Endodermal cell (in vitro differentiated cells): ENCODE data around the gene HEMGN. TPM values are rescaled to one million over a fixed set of nuclear protein-coding genes. Genes with fewer than 3 reads are reported as not detected.

Source experiments
- DNase-seq: peaks from one replicate; pipeline ENCODE4 v3.0.0-alpha.2; 2017
- H3K27ac ChIP-seq: 2 replicates; pipeline ENCODE4 v1.5.1; 2013; ENCODE audit warnings: mild to moderate bottlenecking, low read depth, low read length, moderate library complexity
- H3K27me3 ChIP-seq: 2 replicates; pipeline ENCODE4 v1.6.1; 2013; ENCODE audit warnings: mild to moderate bottlenecking, low read length, moderate library complexity; ENCODE audit not compliant: insufficient read depth, control insufficient read depth, poor library complexity, severe bottlenecking
- H3K36me3 ChIP-seq: 2 replicates; pipeline ENCODE4 v1.7.0; 2013; ENCODE audit warnings: mild to moderate bottlenecking, low read length, moderate library complexity; ENCODE audit not compliant: control insufficient read depth, insufficient read depth
- H3K4me1 ChIP-seq: one replicate; pipeline ENCODE4 v1.7.0; 2013; ENCODE audit warnings: low read length; ENCODE audit not compliant: control insufficient read depth, insufficient read depth
- H3K4me3 ChIP-seq: 2 replicates; pipeline ENCODE4 v1.5.1; 2013; ENCODE audit warnings: mild to moderate bottlenecking, low read length, moderate library complexity
- H3K9ac ChIP-seq: 2 replicates; pipeline ENCODE4 v1.6.1; 2013; ENCODE audit warnings: mild to moderate bottlenecking, low read length, moderate library complexity; ENCODE audit not compliant: poor library complexity, severe bottlenecking; ENCODE audit errors: extremely low read depth
- H3K9me3 ChIP-seq: 2 replicates; pipeline ENCODE4 v1.6.1; 2013; ENCODE audit warnings: mild to moderate bottlenecking, low read length, moderate library complexity; ENCODE audit not compliant: control insufficient read depth
- H3K27ac Mint-ChIP-seq: 2 replicates; pipeline ENCODE4 v1.8.0; 2020; ENCODE audit warnings: mixed read lengths
- H3K27me3 Mint-ChIP-seq: 2 replicates; pipeline ENCODE4 v1.8.0; 2021; ENCODE audit warnings: mild to moderate bottlenecking, mixed read lengths; ENCODE audit not compliant: insufficient read depth
- H3K36me3 Mint-ChIP-seq: 2 replicates; pipeline ENCODE4 v1.8.0; 2020; ENCODE audit warnings: low read depth, mixed read lengths
- H3K4me1 Mint-ChIP-seq: 2 replicates; pipeline ENCODE4 v1.8.0; 2020; ENCODE audit warnings: mixed read lengths
- H3K4me3 Mint-ChIP-seq: 2 replicates; pipeline ENCODE4 v1.8.0; 2020; ENCODE audit warnings: mild to moderate bottlenecking, moderate library complexity, mixed read lengths
- H3K9me3 Mint-ChIP-seq: 2 replicates; pipeline ENCODE4 v1.8.0; 2020; ENCODE audit warnings: mild to moderate bottlenecking, mixed read lengths
- WGBS, 2 experiments: methylation state at CpG; one replicate each; pipeline versions ENCODE4 v1.1.5 to v1.1.7; 2013; ENCODE audit warnings: missing lambda C conversion rate in 2 of 2, mixed read lengths in 1 of 2; ENCODE audit not compliant: insufficient coverage in 1 of 2, insufficient read length in 1 of 2; 5-methylcytosine and 5-hydroxymethylcytosine counted together
- total RNA-seq, 2 donors: library from RNA; stranded (reverse); fragmentation: NEBNext Ultra II Directional in 1 of 2; extraction: Animal tissue kit (Norgen Biotek cat#: 25700) in 1 of 2; gene quantifications; 2 replicates in 1 of 2; 3 replicates in 1 of 2; pipeline ENCODE4 v1.2.1, GENCODE V29; 2021
- TF ChIP-seq, protein P1 (sequence below): fragments of 200-600 bp; sonication (generic); conservative IDR thresholded peaks from 2 replicates; pipeline ENCODE4 v1.5.0; 2021; ENCODE audit warnings: antibody characterized with exemption, mild to moderate bottlenecking

HEMGN gene
- total RNA-seq, 2 donors from 2014 or later, result not detected

DNA sequence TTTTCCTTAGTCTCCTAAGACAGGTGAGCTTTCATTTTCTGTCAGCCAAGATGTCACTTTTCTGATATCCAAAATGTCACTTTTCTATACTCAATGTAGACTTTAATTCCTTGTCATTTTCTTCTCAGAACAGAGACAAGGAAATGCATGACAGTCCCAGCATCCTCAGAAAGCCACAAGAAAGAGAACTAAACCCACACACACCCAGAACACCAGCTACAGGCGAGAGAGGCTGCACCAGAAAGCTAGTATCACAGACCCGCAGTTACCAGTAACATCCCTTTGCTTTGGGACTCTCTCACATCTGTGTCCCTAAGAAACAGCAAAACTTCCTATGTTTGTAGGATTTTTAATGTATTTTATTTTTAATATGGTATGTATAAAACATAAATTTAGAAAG is 32.7 kb downstream of the HEMGN start:
- Histone ChIP-seq H3K9ac (no peak overlapping the region), H3K4me1 (no peaks in the 10 kb centered on the region), H3K9me3 (no peaks in the 10 kb centered on the region), H3K27ac (no peak overlapping the region), H3K36me3 (peaks cover 15% of the 10 kb centered on the region), H3K27me3 (no peaks in the 10 kb centered on the region), H3K4me3 (no peak overlapping the region)
- H3K4me1 Mint-ChIP-seq, result no peaks in the 10 kb centered on the region
- H3K27ac Mint-ChIP-seq, result no peak overlapping the region
- TF ChIP-seq, protein P1, sequence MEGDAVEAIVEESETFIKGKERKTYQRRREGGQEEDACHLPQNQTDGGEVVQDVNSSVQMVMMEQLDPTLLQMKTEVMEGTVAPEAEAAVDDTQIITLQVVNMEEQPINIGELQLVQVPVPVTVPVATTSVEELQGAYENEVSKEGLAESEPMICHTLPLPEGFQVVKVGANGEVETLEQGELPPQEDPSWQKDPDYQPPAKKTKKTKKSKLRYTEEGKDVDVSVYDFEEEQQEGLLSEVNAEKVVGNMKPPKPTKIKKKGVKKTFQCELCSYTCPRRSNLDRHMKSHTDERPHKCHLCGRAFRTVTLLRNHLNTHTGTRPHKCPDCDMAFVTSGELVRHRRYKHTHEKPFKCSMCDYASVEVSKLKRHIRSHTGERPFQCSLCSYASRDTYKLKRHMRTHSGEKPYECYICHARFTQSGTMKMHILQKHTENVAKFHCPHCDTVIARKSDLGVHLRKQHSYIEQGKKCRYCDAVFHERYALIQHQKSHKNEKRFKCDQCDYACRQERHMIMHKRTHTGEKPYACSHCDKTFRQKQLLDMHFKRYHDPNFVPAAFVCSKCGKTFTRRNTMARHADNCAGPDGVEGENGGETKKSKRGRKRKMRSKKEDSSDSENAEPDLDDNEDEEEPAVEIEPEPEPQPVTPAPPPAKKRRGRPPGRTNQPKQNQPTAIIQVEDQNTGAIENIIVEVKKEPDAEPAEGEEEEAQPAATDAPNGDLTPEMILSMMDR, result no peak
- H3K9me3 Mint-ChIP-seq, result no peaks in the 10 kb centered on the region
- no peak overlapping the region for H3K4me3 Mint-ChIP-seq
- WGBS, 2 experiments, result 89% methylated on average over 2 of the region's 2 CpGs; no CpG with 5 or more reads in 1 of the 2 experiments
- no peak for DNase-seq
- H3K36me3 Mint-ChIP-seq, result peaks cover 28% of the 10 kb centered on the region
- no peaks in the 10 kb centered on the region for H3K27me3 Mint-ChIP-seq

DNA sequence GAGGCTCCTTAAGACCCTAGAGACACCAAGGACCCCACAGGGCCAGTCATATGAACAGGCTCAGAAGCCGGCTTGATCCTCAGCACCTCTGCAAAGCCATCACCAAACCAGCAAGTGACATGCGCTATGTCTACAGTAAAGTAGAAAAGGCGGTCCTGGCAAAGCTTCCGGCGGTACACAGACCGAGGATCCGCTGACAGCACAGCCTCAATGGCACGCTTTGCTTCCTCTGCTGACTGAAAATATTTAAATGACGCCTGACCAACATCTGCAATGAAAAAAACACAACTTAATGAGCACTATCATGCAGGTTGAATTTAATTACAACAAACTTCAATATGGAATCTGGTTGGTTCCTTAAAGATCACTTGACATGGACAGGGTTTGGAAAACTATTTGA is 33.2 kb downstream of the HEMGN start:
- H3K27me3 ChIP-seq, result no peaks in the 10 kb centered on the region
- H3K27me3 Mint-ChIP-seq, result no peaks in the 10 kb centered on the region
- 94 to 95% methylated on average over 9 of the region's 9 CpGs for WGBS, 2 experiments
- DNase-seq, result no peak
- H3K9me3 Mint-ChIP-seq, result no peaks in the 10 kb centered on the region
- H3K4me3 ChIP-seq, result no peak overlapping the region
- H3K4me3 Mint-ChIP-seq, result no peak overlapping the region
- peaks cover 10% of the 10 kb centered on the region for H3K36me3 ChIP-seq
- no peaks in the 10 kb centered on the region for H3K4me1 ChIP-seq
- H3K4me1 Mint-ChIP-seq, result no peaks in the 10 kb centered on the region
- H3K9me3 ChIP-seq, result no peaks in the 10 kb centered on the region
- peaks cover 23% of the 10 kb centered on the region for H3K36me3 Mint-ChIP-seq
- H3K9ac ChIP-seq, result no peak overlapping the region
- no peak overlapping the region for H3K27ac ChIP-seq
- TF ChIP-seq, protein P1, result no peak
- H3K27ac Mint-ChIP-seq, result no peak overlapping the region

DNA sequence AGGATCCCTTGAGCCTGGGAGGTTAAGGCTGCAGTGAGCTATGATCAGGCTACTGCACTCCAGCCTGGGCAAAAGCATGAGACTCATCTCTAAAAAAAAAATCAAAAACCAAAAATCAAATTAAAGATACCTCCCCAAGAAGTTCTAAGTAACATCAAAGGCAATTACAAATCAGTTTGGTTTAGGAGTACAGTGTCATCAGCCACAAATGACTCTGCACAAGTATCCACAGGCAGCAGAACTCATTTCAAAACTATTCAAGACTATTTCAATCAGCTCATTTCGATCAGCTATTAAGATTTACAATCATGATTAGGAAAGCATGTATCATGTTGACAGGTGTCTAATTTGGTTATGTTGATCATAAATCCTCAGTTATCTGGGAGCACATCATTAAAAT is 34.8 kb downstream of the HEMGN start:
- Histone ChIP-seq H3K27me3 (no peaks in the 10 kb centered on the region), H3K9me3 (no peaks in the 10 kb centered on the region), H3K36me3 (no peaks in the 10 kb centered on the region), H3K4me1 (no peaks in the 10 kb centered on the region), H3K9ac (no peak overlapping the region), H3K27ac (no peak overlapping the region), H3K4me3 (no peak overlapping the region)
- Mint-ChIP-seq H3K27ac (no peak overlapping the region), H3K9me3 (no peaks in the 10 kb centered on the region), H3K4me3 (no peak overlapping the region), H3K27me3 (no peaks in the 10 kb centered on the region), H3K36me3 (peaks cover 13% of the 10 kb centered on the region), H3K4me1 (no peaks in the 10 kb centered on the region)
- WGBS, 2 experiments, result 80% methylated on average over 1 of the region's 1 CpG; no CpG with 5 or more reads in 1 of the 2 experiments
- no peak for DNase-seq
- TF ChIP-seq, protein P1, result no peak
